PC-9 (cell line): Measurements from ENCODE around the gene ACTN1. TPM values are rescaled to one million over a fixed set of nuclear protein-coding genes. Genes with fewer than 3 reads are reported as not detected.

ENCODE experiments used
- BruUV-seq: library from RNA; stranded (reverse); fragments of 400-500 nt; replicated peaks from 2 replicates; lab custom pipeline; 2021; lab: Mats Ljungman, UMichigan
- CTCF ChIA-PET: fragments of 300-600 bp; sonication (Branson Sonifier 250); formaldehyde crosslinking; loops from one replicate; lab custom pipeline; 2022; ENCODE audit warnings: antibody characterized with exemption; lab: Charles Lee
- POLR2A ChIA-PET: fragments of 300-600 bp; sonication (Branson Sonifier 250); formaldehyde crosslinking; loops from one replicate; lab custom pipeline; 2022; ENCODE audit warnings: antibody characterized with exemption; ENCODE audit not compliant: unreplicated experiment; lab: Charles Lee
- DNase-seq, 2 experiments: peaks; one replicate each; pipeline versions ENCODE4 v3.0.0 to v3.0.0-alpha.2; 2015 to 2022; ENCODE audit warnings: mixed read lengths in 1 of 2
- H2AFZ ChIP-seq: fragments of 200-600 bp; sonication (generic); 2 replicates; pipeline ENCODE4 v1.8.1; 2017; ENCODE audit warnings: antibody characterized with exemption
- H3F3A ChIP-seq: fragments of 200-600 bp; sonication (generic); 2 replicates; pipeline ENCODE4 v1.8.1; 2017; ENCODE audit warnings: antibody characterized with exemption, mild to moderate bottlenecking, low read depth; ENCODE audit not compliant: insufficient read depth
- H3K27ac ChIP-seq: fragments of 200-600 bp; sonication (generic); 2 replicates; pipeline ENCODE4 v1.6.1; 2016; ENCODE audit warnings: mixed run types
- H3K27me3 ChIP-seq: fragments of 200-600 bp; sonication (generic); 2 replicates; pipeline ENCODE4 v1.6.1; 2016; ENCODE audit warnings: low read depth, mixed run types; ENCODE audit not compliant: insufficient read depth
- H3K36me3 ChIP-seq: fragments of 200-600 bp; sonication (generic); 2 replicates; pipeline ENCODE4 v1.6.1; 2016; ENCODE audit warnings: low read depth, mixed run types
- H3K4me1 ChIP-seq: fragments of 200-600 bp; sonication (generic); replicated peaks from 2 replicates; pipeline ENCODE4 v1.6.1; 2016; ENCODE audit warnings: mixed run types; ENCODE audit not compliant: insufficient read depth
- H3K4me2 ChIP-seq: fragments of 200-600 bp; sonication (generic); 2 replicates; pipeline ENCODE4 v1.6.1; 2017; ENCODE audit warnings: mixed run types
- H3K4me3 ChIP-seq: fragments of 200-600 bp; sonication (generic); 2 replicates; pipeline ENCODE4 v1.6.1; 2016; ENCODE audit warnings: mixed run types
- H3K79me2 ChIP-seq: fragments of 200-600 bp; sonication (generic); 2 replicates; pipeline ENCODE4 v1.6.1; 2017; ENCODE audit warnings: low read depth, mixed run types
- H3K9me2 ChIP-seq: fragments of 200-600 bp; sonication (generic); 2 replicates; pipeline ENCODE4 v1.8.1; 2017; ENCODE audit warnings: mild to moderate bottlenecking; ENCODE audit not compliant: insufficient read depth
- H3K9me3 ChIP-seq: fragments of 200-600 bp; sonication (generic); 2 replicates; pipeline ENCODE4 v1.8.1; 2016; ENCODE audit warnings: low read depth; ENCODE audit not compliant: insufficient read depth
- H4K20me1 ChIP-seq: fragments of 200-600 bp; sonication (generic); 2 replicates; pipeline ENCODE4 v1.8.1; 2017; ENCODE audit not compliant: insufficient read depth
- EZH2 ChIP-seq: fragments of 200-600 bp; sonication (generic); IDR thresholded peaks from 2 replicates; pipeline ENCODE4 v1.8.0; 2017; ENCODE audit warnings: antibody characterized with exemption, low read depth
- intact Hi-C: fragments of 100-400 bp; cut with micrococcal nuclease; formaldehyde crosslinking; loops from one replicate; pipeline ENCODE4 v1.10.0; 2022; ENCODE audit not compliant: unreplicated experiment
- total RNA-seq: library from RNA; stranded (reverse); gene quantifications from 2 replicates; pipeline ENCODE4 v1.2.3, GENCODE V29; 2021
- TF ChIP-seq, protein P1 (sequence below): fragments of 200-600 bp; sonication (generic); conservative IDR thresholded peaks from 2 replicates; pipeline ENCODE4 v1.6.1; 2017; ENCODE audit warnings: mixed run types, antibody characterized with exemption, mild to moderate bottlenecking, moderate library complexity

The ACTN1 gene
- total RNA-seq, 1 experiment from 2014 or later: 314 TPM

DNA sequence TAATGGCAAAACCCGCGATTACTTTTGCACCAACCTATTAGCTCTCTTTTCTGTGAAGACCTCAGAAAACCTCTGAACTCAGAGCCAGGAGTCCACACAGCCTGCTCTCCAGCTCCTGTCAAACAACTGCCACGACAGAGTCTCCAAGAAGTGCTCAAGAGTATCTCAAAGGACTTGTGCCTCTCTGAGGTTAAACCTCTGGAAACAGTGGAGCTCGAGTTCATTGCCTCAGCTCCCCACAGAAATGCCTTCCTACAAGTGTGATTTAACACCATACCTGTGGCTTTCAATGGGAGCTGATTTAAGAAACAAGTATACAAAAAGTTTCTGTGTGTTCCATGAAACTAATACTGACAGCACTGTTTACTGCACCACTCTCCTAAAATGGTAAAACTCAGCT lies 20.1 kb downstream of the ACTN1 start:
- ChIA-PET POLR2A (no interaction called here), CTCF (interaction anchor here (1.2 kb wide), 1 partner anchor 1119 kb away, joined by 6 read pairs; no protein-coding TSS in a partner anchor)
- Histone ChIP-seq H3K27me3 (no peaks in the 10 kb centered on the region), H4K20me1 (peaks cover 96% of the 10 kb centered on the region), H3K4me1 (0 out of 2 replicates have a peak, but pooled peaks cover 22% of the 10 kb centered on the region), H3K9me2 (no peaks in the 10 kb centered on the region), H3K79me2 (peaks cover 99% of the 10 kb centered on the region), H3K4me2 (no peak overlapping the region), H2AFZ (no peak overlapping the region), H3K9me3 (no peaks in the 10 kb centered on the region), H3F3A (peaks cover 24% of the 10 kb centered on the region; the same call in 1 of the 2 replicates), H3K4me3 (no peak overlapping the region), H3K36me3 (0 out of 2 replicates have a peak, but pooled peaks cover 37% of the 10 kb centered on the region), H3K27ac (no peak overlapping the region)
- DNase-seq: no peak
- intact Hi-C loops: no loop called here
- BruUV-seq: no TSS peak
- TF ChIP-seq, protein P1, sequence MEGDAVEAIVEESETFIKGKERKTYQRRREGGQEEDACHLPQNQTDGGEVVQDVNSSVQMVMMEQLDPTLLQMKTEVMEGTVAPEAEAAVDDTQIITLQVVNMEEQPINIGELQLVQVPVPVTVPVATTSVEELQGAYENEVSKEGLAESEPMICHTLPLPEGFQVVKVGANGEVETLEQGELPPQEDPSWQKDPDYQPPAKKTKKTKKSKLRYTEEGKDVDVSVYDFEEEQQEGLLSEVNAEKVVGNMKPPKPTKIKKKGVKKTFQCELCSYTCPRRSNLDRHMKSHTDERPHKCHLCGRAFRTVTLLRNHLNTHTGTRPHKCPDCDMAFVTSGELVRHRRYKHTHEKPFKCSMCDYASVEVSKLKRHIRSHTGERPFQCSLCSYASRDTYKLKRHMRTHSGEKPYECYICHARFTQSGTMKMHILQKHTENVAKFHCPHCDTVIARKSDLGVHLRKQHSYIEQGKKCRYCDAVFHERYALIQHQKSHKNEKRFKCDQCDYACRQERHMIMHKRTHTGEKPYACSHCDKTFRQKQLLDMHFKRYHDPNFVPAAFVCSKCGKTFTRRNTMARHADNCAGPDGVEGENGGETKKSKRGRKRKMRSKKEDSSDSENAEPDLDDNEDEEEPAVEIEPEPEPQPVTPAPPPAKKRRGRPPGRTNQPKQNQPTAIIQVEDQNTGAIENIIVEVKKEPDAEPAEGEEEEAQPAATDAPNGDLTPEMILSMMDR: no peak
- TF ChIP-seq EZH2: no peak

DNA sequence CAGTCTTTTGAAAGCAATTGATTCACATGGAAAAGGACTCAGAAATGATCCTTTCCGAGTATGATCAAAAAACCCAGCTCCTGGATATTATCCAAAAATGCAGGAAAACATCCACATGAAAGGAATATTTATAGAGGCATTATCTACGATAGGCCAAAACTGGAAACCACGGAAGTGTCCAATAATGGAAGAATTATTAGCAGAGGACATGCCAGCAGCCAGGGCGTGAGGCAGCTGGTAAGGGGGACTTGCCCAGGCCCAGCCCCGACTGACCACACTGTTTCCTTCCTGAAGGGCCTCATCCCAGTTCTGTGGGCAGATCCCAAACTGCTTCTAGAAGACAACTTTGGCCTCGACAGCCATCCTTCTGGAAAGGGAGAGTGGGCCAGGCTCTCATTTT lies 20.5 kb downstream of the ACTN1 start:
- DNase-seq: no peak
- Histone ChIP-seq H2AFZ (no peak overlapping the region), H3K9me2 (no peaks in the 10 kb centered on the region), H3K36me3 (0 out of 2 replicates have a peak, but pooled peaks cover 33% of the 10 kb centered on the region), H3F3A (peaks cover 24% of the 10 kb centered on the region), H3K4me3 (no peak overlapping the region), H3K4me2 (no peak overlapping the region), H3K4me1 (0 out of 2 replicates have a peak, but pooled peaks cover 20% of the 10 kb centered on the region), H3K27me3 (no peaks in the 10 kb centered on the region), H3K27ac (no peak overlapping the region), H3K9me3 (no peaks in the 10 kb centered on the region), H4K20me1 (peaks cover 92% of the 10 kb centered on the region), H3K79me2 (peaks cover 99% of the 10 kb centered on the region)
- CTCF ChIA-PET: interaction anchor here (1.2 kb wide), 1 partner anchor 1118 kb away, joined by 6 read pairs; no protein-coding TSS in a partner anchor
- POLR2A ChIA-PET: no interaction called here
- intact Hi-C loops: no loop called here
- no TSS peak for BruUV-seq
- TF ChIP-seq, protein P1: no peak
- TF ChIP-seq EZH2: no peak

DNA sequence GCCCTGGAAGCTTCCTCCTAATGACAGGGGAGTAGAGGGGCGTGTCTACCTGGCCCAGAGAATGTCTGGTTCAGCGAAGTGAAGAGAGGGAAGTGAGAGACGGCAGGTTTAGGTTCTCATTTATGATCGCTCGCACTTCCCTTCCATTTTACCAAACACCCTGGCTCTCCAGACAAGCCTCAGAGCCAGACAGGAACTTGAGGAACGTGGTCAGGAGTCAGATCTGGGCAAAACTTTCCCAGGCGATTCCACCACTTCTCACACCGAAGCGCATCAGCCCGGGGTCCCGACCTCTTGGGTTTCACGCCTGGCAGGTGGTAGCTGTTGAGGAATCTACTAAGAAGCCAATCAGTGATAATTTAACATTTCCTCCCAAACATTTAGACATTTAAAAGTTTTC lies 21.3 kb downstream of the ACTN1 start:
- peaks cover 99% of the 10 kb centered on the region for H3K79me2 ChIP-seq
- H3K36me3 ChIP-seq: 0 out of 2 replicates have a peak, but pooled peaks cover 30% of the 10 kb centered on the region
- no peaks in the 10 kb centered on the region for H3K9me2 ChIP-seq
- no TSS peak for BruUV-seq
- no peak for DNase-seq
- no peak overlapping the region for H3K4me3 ChIP-seq
- peaks cover 24% of the 10 kb centered on the region for H3F3A ChIP-seq
- intact Hi-C loops: no loop called here
- H3K9me3 ChIP-seq: no peaks in the 10 kb centered on the region
- no peak overlapping the region for H2AFZ ChIP-seq
- peaks cover 92% of the 10 kb centered on the region for H4K20me1 ChIP-seq
- POLR2A ChIA-PET: no interaction called here
- peaks cover 19% of the 10 kb centered on the region for H3K4me1 ChIP-seq
- CTCF ChIA-PET: no interaction called here
- H3K27me3 ChIP-seq: no peaks in the 10 kb centered on the region
- TF ChIP-seq EZH2: no peak
- TF ChIP-seq, protein P1: no peak
- no peak overlapping the region for H3K27ac ChIP-seq
- H3K4me2 ChIP-seq: no peak overlapping the region
